T-cell (primary cell): Measurements from ENCODE around the gene ERBB2. TPM values are rescaled to one million over a fixed set of nuclear protein-coding genes. Genes with fewer than 3 reads are reported as not detected.

Source experiments
- ATAC-seq, 4 experiments: fragments of 200-7000 bp in 3 of 4; fragments of 150-1000 bp in 1 of 4; cut with Tn5 transposase; replicated peaks in 1 of 4; 1 replicate in 3 of 4; 2 replicates in 1 of 4; pipeline ENCODE4 v1.10.0; 2021; ENCODE audit warnings: moderate library complexity in 3 of 4, mild to moderate bottlenecking in 2 of 4, moderate number of reproducible peaks in 1 of 4
- CTCF ChIA-PET, 2 donors: fragments of 300-600 bp; sonication (Branson Sonifier 250); formaldehyde crosslinking; loops; one replicate each; lab custom pipeline; 2022; ENCODE audit warnings: antibody characterized with exemption in 2 of 2; lab: Charles Lee
- POLR2A ChIA-PET, 2 donors: fragments of 300-600 bp; sonication (Branson Sonifier 250); formaldehyde crosslinking; loops; one replicate each; lab custom pipeline; 2022; ENCODE audit warnings: antibody characterized with exemption in 2 of 2; lab: Charles Lee
- DNase-seq, 35 experiments: peaks; one replicate each; pipeline versions ENCODE4 v3.0.0 to v3.0.0-alpha.2; 2013 to 2023
- H3K27ac ChIP-seq: one replicate; pipeline ENCODE4 v1.5.1; 2013; ENCODE audit warnings: low read length
- H3K27me3 ChIP-seq, 2 experiments: replicated peaks in 1 of 2; 1 replicate in 1 of 2; 2 replicates in 1 of 2; pipeline versions ENCODE4 v1.6.1 to v1.7.0; 2013; ENCODE audit warnings: low read length in 1 of 2, mixed read lengths in 1 of 2; ENCODE audit not compliant: control insufficient read depth in 2 of 2, insufficient read depth in 2 of 2; ENCODE audit errors: extremely low read depth in 1 of 2
- H3K36me3 ChIP-seq, 2 donors: 1 replicate in 1 of 2; 2 replicates in 1 of 2; pipeline versions ENCODE4 v1.6.1 to v1.7.0; 2013; ENCODE audit warnings: low read length in 1 of 2; ENCODE audit not compliant: control insufficient read depth in 2 of 2, insufficient read depth in 1 of 2; ENCODE audit errors: extremely low read depth in 1 of 2
- H3K4me1 ChIP-seq, 2 experiments: 1 replicate in 1 of 2; 2 replicates in 1 of 2; pipeline versions ENCODE4 v1.6.1 to v1.7.0; 2013; ENCODE audit warnings: low read length in 2 of 2, mixed read lengths in 1 of 2; ENCODE audit not compliant: insufficient read depth in 2 of 2, control insufficient read depth in 1 of 2; ENCODE audit errors: extremely low read depth in 1 of 2
- H3K4me3 ChIP-seq, 2 donors: 1 replicate in 1 of 2; 2 replicates in 1 of 2; pipeline versions ENCODE4 v1.5.1 to v1.7.0; 2013; ENCODE audit warnings: mild to moderate bottlenecking in 2 of 2, low read length in 1 of 2, moderate library complexity in 1 of 2; ENCODE audit not compliant: control insufficient read depth in 1 of 2; ENCODE audit errors: extremely low read depth in 1 of 2
- H3K9me3 ChIP-seq: 2 replicates; pipeline ENCODE4 v1.7.0; 2013
- H3K27ac Mint-ChIP-seq, 2 donors: one replicate each; pipeline ENCODE4 v1.8.0; 2020 to 2021; ENCODE audit warnings: mild to moderate bottlenecking in 2 of 2, mixed read lengths in 2 of 2
- H3K27me3 Mint-ChIP-seq, 2 donors: one replicate each; pipeline ENCODE4 v1.8.0; 2021 to 2022; ENCODE audit warnings: mixed read lengths in 2 of 2
- H3K36me3 Mint-ChIP-seq: one replicate; pipeline ENCODE4 v1.8.0; 2021; ENCODE audit warnings: mixed read lengths
- H3K4me1 Mint-ChIP-seq, 3 donors: one replicate each; pipeline ENCODE4 v1.8.0; 2020 to 2022; ENCODE audit warnings: mixed read lengths in 3 of 3, mild to moderate bottlenecking in 1 of 3
- H3K4me3 Mint-ChIP-seq, 3 donors: one replicate each; pipeline ENCODE4 v1.8.0; 2020 to 2022; ENCODE audit warnings: mild to moderate bottlenecking in 3 of 3, mixed read lengths in 3 of 3, moderate library complexity in 3 of 3
- H3K9me3 Mint-ChIP-seq, 3 donors: one replicate each; pipeline ENCODE4 v1.8.0; 2020 to 2022; ENCODE audit warnings: mixed read lengths in 3 of 3
- WGBS: methylation state at CpG from one replicate; pipeline ENCODE4 v1.1.5; 2013; ENCODE audit warnings: missing lambda C conversion rate; ENCODE audit not compliant: insufficient coverage; 5-methylcytosine and 5-hydroxymethylcytosine counted together
- total RNA-seq, 35 experiments: library from RNA in 6 of 35; stranded (reverse) in 6 of 35; fragments of 120-200 nt in 1 of 35; gene quantifications; one replicate each; pipeline versions ENCODE4 v1.2.1 to v1.2.4 and lab custom pipeline; 2013 to 2026

Gene ERBB2
- total RNA-seq, 5 donors from 2014 or later (not counting 1 experiment from before 2014, with no cell fraction given) = 4.1 to 8.8 (median 6.0) TPM

- H3K4me1 ChIP-seq = peaks cover 65 to 69% of the 10 kb centered on the region in 2 experiments
- H3K4me3 ChIP-seq = peak overlapping the region in 1 of 2 donors; percentile 67
- no CpG with 5 or more reads among the region's 2 CpGs for WGBS
- DNase-seq = peak in 1 of 35 experiments; percentile 50
- H3K9me3 Mint-ChIP-seq = no peaks in the 10 kb centered on the region
- H3K27me3 Mint-ChIP-seq = no peaks in the 10 kb centered on the region
- peaks cover 39% of the 10 kb centered on the region for H3K36me3 Mint-ChIP-seq
- ChIA-PET POLR2A (interaction anchor here (0.5 to 0.9 kb wide), 7 partner anchors 16 to 96 kb away, joined by 3 to 6 read pairs (median 4); no protein-coding TSS in a partner anchor), CTCF (interaction anchor here (0.6 to 2.9 kb wide), 6 partner anchors 14 to 183 kb away, joined by 3 to 8 read pairs (median 5); no protein-coding TSS in a partner anchor)
- H3K9me3 ChIP-seq = no peaks in the 10 kb centered on the region
- H3K27me3 ChIP-seq = no peaks in the 10 kb centered on the region
- ATAC-seq = no peak
- peak overlapping the region; percentile 91 for H3K27ac ChIP-seq
- H3K36me3 ChIP-seq = peaks cover 2 to 13% of the 10 kb centered on the region in 2 donors
- H3K4me3 Mint-ChIP-seq = peak overlapping the region; percentile 79 to 86 (median 84)
- H3K4me1 Mint-ChIP-seq = peaks cover 91 to 96% (median 91%) of the 10 kb centered on the region in 3 donors
- peak overlapping the region; percentile 93 to 99 for H3K27ac Mint-ChIP-seq
Measured at GRCh38 chr17:39775031-39775430, 75.2 kb downstream of the ERBB2 start.

- ATAC-seq (peak in 2 of 4 experiments; percentile 42 to 46), DNase-seq (peak in 2 of 35 experiments; percentile 15 to 56)
- Histone ChIP-seq H3K4me3 (peak overlapping the region; percentile 5 to 67), H3K4me1 (peaks cover 58 to 69% of the 10 kb centered on the region in 2 experiments), H3K27ac (peak overlapping the region; percentile 91), H3K36me3 (peaks cover 2 to 13% of the 10 kb centered on the region in 2 donors), H3K27me3 (no peaks in the 10 kb centered on the region), H3K9me3 (no peaks in the 10 kb centered on the region)
- H3K9me3 Mint-ChIP-seq = no peaks in the 10 kb centered on the region
- no peaks in the 10 kb centered on the region for H3K27me3 Mint-ChIP-seq
- H3K27ac Mint-ChIP-seq = peak overlapping the region; percentile 93 to 99
- ChIA-PET POLR2A (interaction anchor here in 1 of 2 donors (1.0 kb wide), 1 partner anchor 37 kb away, joined by 4 read pairs; no protein-coding TSS in a partner anchor), CTCF (interaction anchor here (0.6 to 2.9 kb wide), 8 partner anchors 17 to 1480 kb away, joined by 3 to 8 read pairs (median 4); partner anchors contain the start of gene IKZF3 (in 1 of the 2))
- peaks cover 33% of the 10 kb centered on the region for H3K36me3 Mint-ChIP-seq
- peak overlapping the region; percentile 79 to 86 (median 84) for H3K4me3 Mint-ChIP-seq
- H3K4me1 Mint-ChIP-seq = peaks cover 88 to 93% (median 88%) of the 10 kb centered on the region in 3 donors
Measured at GRCh38 chr17:39776252-39776651, 76.4 kb downstream of the ERBB2 start.

DNA sequence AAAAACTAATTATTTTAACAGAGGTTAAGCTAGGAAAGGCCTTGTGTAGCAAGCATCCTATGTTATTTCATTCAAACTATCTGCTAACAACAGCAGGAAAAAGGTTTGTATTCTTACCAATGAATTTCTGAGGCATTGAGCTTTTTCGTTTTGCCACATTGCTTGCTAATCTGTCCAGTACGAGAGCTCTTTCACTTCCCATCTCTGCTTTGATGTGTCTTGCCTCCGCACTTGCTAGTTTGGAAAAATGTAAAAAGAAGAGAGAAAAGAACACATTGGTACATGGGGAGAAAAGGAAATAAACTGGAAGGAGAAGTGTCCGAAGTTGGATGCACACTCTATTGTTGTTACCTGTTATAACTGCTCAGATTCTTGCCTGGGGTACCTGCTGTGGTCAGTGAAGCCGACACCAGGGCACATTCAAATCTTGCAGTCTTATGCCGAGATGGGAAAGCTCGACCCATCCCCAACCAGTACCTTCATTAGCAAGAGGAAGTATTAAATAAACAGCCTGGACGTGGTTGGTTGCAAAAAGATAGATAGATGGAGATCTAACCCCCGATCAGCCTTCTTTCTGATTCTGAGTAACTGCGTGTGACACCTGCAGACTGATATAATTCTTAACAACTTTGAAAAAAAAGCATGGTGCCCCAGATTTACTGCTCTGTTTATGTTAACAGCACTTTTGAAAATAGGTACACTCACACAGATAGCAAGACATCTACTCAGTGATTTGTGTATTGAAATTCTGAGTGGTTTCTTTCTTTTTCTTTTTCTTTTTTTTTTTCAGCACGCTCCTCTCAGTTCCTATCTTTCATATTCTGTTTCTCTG is 77.9 kb downstream of the ERBB2 start:
- H3K36me3 Mint-ChIP-seq = peaks cover 31% of the 10 kb centered on the region

More for the DNA sequence above, 77.9 kb downstream of the ERBB2 start:
- 0% methylated on average over 1 of the region's 11 CpGs for WGBS
- Histone ChIP-seq H3K4me1 (peaks cover 52 to 66% of the 10 kb centered on the region in 2 experiments), H3K9me3 (no peaks in the 10 kb centered on the region), H3K27me3 (no peaks in the 10 kb centered on the region), H3K27ac (peak overlapping the region; percentile 91), H3K36me3 (peaks cover 2 to 10% of the 10 kb centered on the region in 2 donors), H3K4me3 (peak overlapping the region; percentile 55 to 67)
- DNase-seq = peak in 3 of 35 experiments; percentile 9 to 64 (median 18)
- Mint-ChIP-seq H3K4me1 (peaks cover 88 to 93% (median 88%) of the 10 kb centered on the region in 3 donors), H3K9me3 (no peaks in the 10 kb centered on the region), H3K4me3 (peak overlapping the region; percentile 79 to 86 (median 84)), H3K27me3 (no peaks in the 10 kb centered on the region), H3K27ac (peak overlapping the region; percentile 93 to 99)
- ATAC-seq = peak; percentile 52 to 69 (median 62)
- ChIA-PET CTCF (interaction anchor here (0.6 to 2.9 kb wide), 8 partner anchors 15 to 224 kb away, joined by 3 to 8 read pairs (median 4); no protein-coding TSS in a partner anchor), POLR2A (interaction anchor here in 1 of 2 donors (0.5 to 0.6 kb wide), 2 partner anchors 35 to 82 kb away, joined by 3 to 5 read pairs; no protein-coding TSS in a partner anchor)

Other genes with a start within 250 kb of the ERBB2 start
- gene MED1, start 248.8 kb upstream of the ERBB2 start, total RNA-seq = 10 to 100 TPM; 41.4 to 55.6 (median 52.6) TPM
- gene CDK12, start 238.6 kb upstream of the ERBB2 start, total RNA-seq = 100 to 1,000 TPM in 4 of 5 donors, 10 to 100 TPM in 1; 95.6 to 108 (median 104) TPM
- not detected for gene NEUROD2, start 92.1 kb upstream of the ERBB2 start, total RNA-seq
- under 1 TPM in 4 of 5 donors, not detected in 1; 0.12 to 0.35 (median 0.18) TPM for gene PPP1R1B, start 73.1 kb upstream of the ERBB2 start, total RNA-seq
- 100 to 1,000 TPM in 2 of 5 donors, 10 to 100 TPM in 3; 81.3 to 146 (median 99.7) TPM for gene STARD3, start 62.9 kb upstream of the ERBB2 start, total RNA-seq
- 1 to 10 TPM; 2.2 to 7.8 (median 6.6) TPM for gene TCAP, start 34.7 kb upstream of the ERBB2 start, total RNA-seq
- gene PNMT, start 31.6 kb upstream of the ERBB2 start, total RNA-seq = under 1 TPM in 3 of 5 donors, not detected in 2; 0.35 to 0.56 (median 0.47) TPM
- 10 to 100 TPM; 27.9 to 34.3 (median 31.7) TPM for gene PGAP3, start 12.0 kb upstream of the ERBB2 start, total RNA-seq
- gene MIEN1, start 30.5 kb downstream of the ERBB2 start, total RNA-seq = 10 to 100 TPM; 30.8 to 36.9 (median 32.1) TPM
- gene GRB7, start 37.9 kb downstream of the ERBB2 start, total RNA-seq = under 1 TPM in 3 of 5 donors, not detected in 2; 0.19 to 0.41 (median 0.30) TPM
- gene IKZF3, start 164.2 kb downstream of the ERBB2 start, total RNA-seq = 100 to 1,000 TPM in 3 of 5 donors, 10 to 100 TPM in 2; 78.1 to 112 (median 108) TPM
- gene ZPBP2, start 168.1 kb downstream of the ERBB2 start, total RNA-seq = under 1 TPM in 1 of 5 donors, not detected in 4; 0.19 TPM
- gene GSDMB, start 218.6 kb downstream of the ERBB2 start, total RNA-seq = 10 to 100 TPM; 29.3 to 68.0 (median 51.4) TPM
- gene ORMDL3, start 227.5 kb downstream of the ERBB2 start, total RNA-seq = 100 to 1,000 TPM in 4 of 5 donors, 10 to 100 TPM in 1; 88.3 to 164 (median 124) TPM
- not detected for gene LRRC3C, start 227.7 kb downstream of the ERBB2 start, total RNA-seq